ENCODE results near the gene EOMES. TPM values are rescaled to one million over a fixed set of nuclear protein-coding genes. Genes with fewer than 3 reads are reported as not detected.

The EOMES gene
- total and polyA plus RNA-seq, 2 of the 8 experiments (the other 6 are each of a cell fraction or from before 2014, with no cell fraction given) = 0.09 to 0.47 TPM

DNA sequence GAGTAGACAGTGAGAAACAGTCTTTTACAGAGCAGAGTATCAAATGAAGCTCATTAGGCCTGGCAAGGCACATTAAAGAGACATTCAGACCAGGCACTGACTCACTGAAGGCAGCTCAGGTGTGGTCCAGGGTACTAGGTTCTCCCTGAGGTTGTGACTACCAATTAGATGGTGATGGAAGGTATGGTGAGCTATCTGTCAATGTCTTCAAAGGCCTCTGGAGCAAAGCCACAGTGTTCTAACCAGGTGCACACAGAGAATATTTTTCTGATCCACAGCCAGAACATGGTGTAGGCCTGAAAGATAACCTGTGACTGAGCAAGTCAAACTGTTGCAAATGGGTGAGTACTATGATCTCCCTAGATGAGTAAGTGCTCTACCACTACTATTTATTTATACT, 51.5 kb downstream of the EOMES start:
- no peak overlapping the region for H3K27ac ChIP-seq (ENCODE audit: low read depth, low read length)
- no peaks in the 10 kb centered on the region for H3K23me2 ChIP-seq (ENCODE audit: low read depth, low read length)
- TF ChIP-seq TCF12 (IDR thresholded peaks at IDR 0.05; ENCODE audit: low read depth, low read length) (no peak), SP2 (IDR thresholded peaks at IDR 0.05; ENCODE audit: low read length) (no peak), EP300 (IDR thresholded peaks at IDR 0.05; ENCODE audit: borderline replicate concordance in 1 of 2, low read depth in 2 of 2, low read length in 2 of 2) (no peak), POLR2AphosphoS5 (IDR thresholded peaks at IDR 0.05; ENCODE audit: low read depth, low read length) (no peak), ZNF274 (IDR thresholded peaks at IDR 0.05; ENCODE audit: borderline replicate concordance, extremely low read depth, low read length) (no peak), TBP (IDR thresholded peaks at IDR 0.05; ENCODE audit: low read depth, low read length) (no peak)
- DNase-seq (ENCODE audit: low read depth in 1 of 2, low spot score in 2 of 2) (no peak), FAIRE-seq (no peak)
- no peak overlapping the region for H2AK5ac ChIP-seq (ENCODE audit: low read depth, low read length)
- no peak overlapping the region for H3K9ac ChIP-seq (replicated peaks in 1 of 4; ENCODE audit: extremely low read depth in 1 of 4, low read depth in 3 of 4, low read length in 3 of 4)
- no peak overlapping the region for H4K5ac ChIP-seq (ENCODE audit: insufficient read length, low read depth, low read length)
- no peak overlapping the region for H2BK120ac ChIP-seq (replicated peaks; ENCODE audit: low read depth, low read length)
- no peaks in the 10 kb centered on the region for H3K79me1 ChIP-seq (ENCODE audit: low read depth, low read length)
- H4K8ac ChIP-seq (ENCODE audit: extremely low read depth, insufficient read depth, low read length) = no peak overlapping the region
- H2BK5ac ChIP-seq (ENCODE audit: low read depth, low read length) = no peak overlapping the region
- peak overlapping the region; percentile 33; the same call in 1 of the 2 replicates for H2BK15ac ChIP-seq (ENCODE audit: low read length)
- H3K4me3 ChIP-seq (ENCODE audit: extremely low read depth in 1 of 4, insufficient read depth in 2 of 4, low read depth in 3 of 4, low read length in 4 of 4) = no peak overlapping the region
- no peak overlapping the region for H2BK12ac ChIP-seq (ENCODE audit: low read depth, low read length)
- CTCF ChIA-PET (ENCODE audit: partially characterized antibody) = interaction anchor here (0.7 to 5.6 kb wide), 4 partner anchors 11 to 657 kb away, joined by 3 to 30 read pairs (median 12); no protein-coding TSS in a partner anchor
- H3K18ac ChIP-seq (ENCODE audit: extremely low read depth, low read length) = no peak overlapping the region
- no peaks in the 10 kb centered on the region for H4K20me1 ChIP-seq (replicated peaks in 1 of 2; ENCODE audit: control insufficient read depth in 1 of 2, insufficient read depth in 2 of 2, low read length in 2 of 2)
- H3K27me3 ChIP-seq (replicated peaks in 1 of 4; ENCODE audit: control insufficient read depth in 3 of 4, extremely low read depth in 1 of 4, insufficient read depth in 3 of 4, low read length in 3 of 4) = no peaks in the 10 kb centered on the region
- no peak overlapping the region for H3K56ac ChIP-seq (replicated peaks; ENCODE audit: insufficient read length, low read depth, low read length)
- no peak overlapping the region for H2BK20ac ChIP-seq (ENCODE audit: low read length)
- no peaks in the 10 kb centered on the region for H3K36me3 ChIP-seq (ENCODE audit: control insufficient read depth in 2 of 4, insufficient read depth in 4 of 4, low read length in 3 of 4)
- H3K4me2 ChIP-seq (ENCODE audit: insufficient read depth in 1 of 2, low read depth in 2 of 2, low read length in 2 of 2) = no peak overlapping the region
- no peak overlapping the region for H3K14ac ChIP-seq (ENCODE audit: insufficient read length)
- H4K91ac ChIP-seq (replicated peaks; ENCODE audit: insufficient read length, low read length) = no peak overlapping the region
- H3K4me1 ChIP-seq (replicated peaks in 1 of 4; ENCODE audit: control insufficient read depth in 3 of 4, insufficient read depth in 4 of 4, low read length in 3 of 4) = peaks cover 0 to 11% (median 5%) of the 10 kb centered on the region in 4 experiments; a peak in 4 of 7 replicates
- no peak overlapping the region for H2AFZ ChIP-seq (ENCODE audit: low read length)
- no peaks in the 10 kb centered on the region for H3K79me2 ChIP-seq (ENCODE audit: control insufficient read depth in 1 of 2, insufficient read depth in 2 of 2, low read length in 2 of 2)
- H3K9me3 ChIP-seq (ENCODE audit: insufficient read depth in 2 of 2, low read depth in 1 of 2, low read length in 1 of 2) = no peaks in the 10 kb centered on the region
- no peak overlapping the region for H3K4ac ChIP-seq (replicated peaks; ENCODE audit: insufficient read length, low read depth, low read length)
- no peak overlapping the region for H3K23ac ChIP-seq (ENCODE audit: insufficient read length)
- POLR2A ChIA-PET (ENCODE audit: partially characterized antibody) = no interaction called here

All from H1 (cell line).